ENCODE data around the gene ZCCHC8. TPM values are rescaled to one million over a fixed set of nuclear protein-coding genes. Genes with fewer than 3 reads are reported as not detected.

ZCCHC8 gene
- polyA plus RNA-seq, 1 donor (not counting 4 experiments of a cell fraction or from before 2014, with no cell fraction given), result 14.0 TPM

GRCh38 chr12:122508163-122508562 is 7.4 kb upstream of the ZCCHC8 start:
- Histone ChIP-seq H3K9me1 (ENCODE audit: control insufficient read depth, extremely low read depth, insufficient read depth, low read length) (no peaks in the 10 kb centered on the region), H3K4me2 (ENCODE audit: control insufficient read depth, extremely low read depth, insufficient read depth, low read depth, low read length) (no peak overlapping the region), H3K27me3 (ENCODE audit: control insufficient read depth, extremely low read depth, insufficient read depth, low read length) (no peaks in the 10 kb centered on the region), H3K4me1 (ENCODE audit: control insufficient read depth, extremely low read depth, insufficient read depth, low read length) (no peaks in the 10 kb centered on the region), H2AFZ (ENCODE audit: control insufficient read depth, low read length) (no peak overlapping the region), H3K9ac (ENCODE audit: control insufficient read depth, extremely low read depth, insufficient read depth, low read length) (no peak overlapping the region), H3K4me3 (ENCODE audit: control insufficient read depth in 2 of 3, extremely low read depth in 1 of 3, insufficient read depth in 2 of 3, low read depth in 1 of 3, low read length in 3 of 3) (no peak overlapping the region), H3K36me3 (ENCODE audit: control insufficient read depth in 2 of 2, extremely low read depth in 1 of 2, insufficient read depth in 2 of 2, low read length in 2 of 2) (peaks cover 22 to 65% of the 10 kb centered on the region in 2 experiments), H4K20me1 (ENCODE audit: control insufficient read depth, extremely low read depth, insufficient read depth, low read length) (peaks cover 9% of the 10 kb centered on the region), H3K9me3 (ENCODE audit: control insufficient read depth, low read depth, low read length) (no peaks in the 10 kb centered on the region), H3K79me2 (ENCODE audit: control insufficient read depth, insufficient read depth, low read length) (peaks cover 22% of the 10 kb centered on the region), H3K27ac (ENCODE audit: control insufficient read depth, insufficient read depth, low read length) (no peak overlapping the region)
- no peak for TF ChIP-seq EZH2 (IDR thresholded peaks at IDR 0.05; ENCODE audit: low read length)
- no peak for TF ChIP-seq CTCF (optimal IDR thresholded peaks at IDR 0.05 in 1 of 3, IDR thresholded peaks at IDR 0.05 in 1 of 3, conservative IDR thresholded peaks at IDR 0.05 in 1 of 3; ENCODE audit: extremely low read depth in 1 of 3, insufficient read depth in 2 of 3, low read length in 3 of 3)
- dilution Hi-C loops (cut with MboI; ENCODE audit: extremely low pct_ligation_motif_present, low sequenced_read_pairs), result no loop called here
- no peak for DNase-seq (ENCODE audit: low read depth, low spot score)
- no peak for FAIRE-seq

GRCh38 chr12:122506393-122506938 is 5.7 kb upstream of the ZCCHC8 start:
- peaks cover 20 to 55% of the 10 kb centered on the region in 2 experiments for H3K36me3 ChIP-seq (ENCODE audit: control insufficient read depth in 2 of 2, extremely low read depth in 1 of 2, insufficient read depth in 2 of 2, low read length in 2 of 2)
- dilution Hi-C loops (cut with MboI; ENCODE audit: extremely low pct_ligation_motif_present, low sequenced_read_pairs), result no loop called here
- peaks cover 9% of the 10 kb centered on the region for H4K20me1 ChIP-seq (ENCODE audit: control insufficient read depth, extremely low read depth, insufficient read depth, low read length)

More at GRCh38 chr12:122506393-122506938, 5.7 kb upstream of the ZCCHC8 start:
- no peaks in the 10 kb centered on the region for H3K27me3 ChIP-seq (ENCODE audit: control insufficient read depth, extremely low read depth, insufficient read depth, low read length)
- H3K79me2 ChIP-seq (ENCODE audit: control insufficient read depth, insufficient read depth, low read length), result peaks cover 12% of the 10 kb centered on the region
- H3K9me1 ChIP-seq (ENCODE audit: control insufficient read depth, extremely low read depth, insufficient read depth, low read length), result no peaks in the 10 kb centered on the region
- H3K4me1 ChIP-seq (ENCODE audit: control insufficient read depth, extremely low read depth, insufficient read depth, low read length), result no peaks in the 10 kb centered on the region
- no peak for FAIRE-seq
- TF ChIP-seq EZH2 (IDR thresholded peaks at IDR 0.05; ENCODE audit: low read length) (no peak), CTCF (optimal IDR thresholded peaks at IDR 0.05 in 1 of 3, IDR thresholded peaks at IDR 0.05 in 1 of 3, conservative IDR thresholded peaks at IDR 0.05 in 1 of 3; ENCODE audit: extremely low read depth in 1 of 3, insufficient read depth in 2 of 3, low read length in 3 of 3) (no peak)
- DNase-seq (ENCODE audit: low read depth, low spot score), result no peak
- H3K9me3 ChIP-seq (ENCODE audit: control insufficient read depth, low read depth, low read length), result no peaks in the 10 kb centered on the region
- no peak overlapping the region for H2AFZ ChIP-seq (ENCODE audit: control insufficient read depth, low read length)
- no peak overlapping the region for H3K27ac ChIP-seq (ENCODE audit: control insufficient read depth, insufficient read depth, low read length)
- H3K9ac ChIP-seq (ENCODE audit: control insufficient read depth, extremely low read depth, insufficient read depth, low read length), result no peak overlapping the region
- no peak overlapping the region for H3K4me3 ChIP-seq (ENCODE audit: control insufficient read depth in 2 of 3, extremely low read depth in 1 of 3, insufficient read depth in 2 of 3, low read depth in 1 of 3, low read length in 3 of 3)
- H3K4me2 ChIP-seq (ENCODE audit: control insufficient read depth, extremely low read depth, insufficient read depth, low read depth, low read length), result no peak overlapping the region
